Heart left ventricle (tissue), 16 donors: Measurements from ENCODE around the gene VWA8. TPM values are rescaled to one million over a fixed set of nuclear protein-coding genes. Genes with fewer than 3 reads are reported as not detected.

Experiments
- ATAC-seq, 4 donors: fragments of 200-7000 bp; cut with Tn5 transposase; one replicate each; pipeline ENCODE4 v1.9.1; 2020 to 2022; ENCODE audit warnings: moderate library complexity in 4 of 4, mild to moderate bottlenecking in 3 of 4, moderate number of reproducible peaks in 1 of 4
- DNase-seq, 5 donors: peaks; one replicate each; pipeline ENCODE4 v3.0.0-alpha.2; 2020
- H3K27ac ChIP-seq, 12 donors: fragments of 200-600 bp; sonication (generic) in 4 of 12; one replicate each; pipeline versions ENCODE4 v1.5.0 to v1.8.0; 2016 to 2022; ENCODE audit warnings: mild to moderate bottlenecking in 2 of 12
- H3K27me3 ChIP-seq, 9 donors: fragments of 200-600 bp; sonication (generic) in 2 of 9; one replicate each; pipeline versions ENCODE4 v1.5.1 to v1.8.0; 2016 to 2022; ENCODE audit warnings: mild to moderate bottlenecking in 3 of 9
- H3K36me3 ChIP-seq, 9 donors: fragments of 200-600 bp; sonication (generic) in 2 of 9; one replicate each; pipeline versions ENCODE4 v1.5.0 to v1.8.0; 2018 to 2022; ENCODE audit warnings: mild to moderate bottlenecking in 2 of 9
- H3K4me1 ChIP-seq, 12 donors: fragments of 200-600 bp; sonication (generic) in 4 of 12; one replicate each; pipeline versions ENCODE4 v1.5.0 to v1.8.0; 2016 to 2022; ENCODE audit warnings: mild to moderate bottlenecking in 3 of 12
- H3K4me3 ChIP-seq, 12 donors: fragments of 200-600 bp; sonication (generic) in 4 of 12; one replicate each; pipeline versions ENCODE4 v1.5.0 to v1.8.0; 2017 to 2022; ENCODE audit warnings: mild to moderate bottlenecking in 9 of 12, moderate library complexity in 4 of 12
- H3K9me3 ChIP-seq, 12 donors: fragments of 200-600 bp; sonication (generic) in 4 of 12; one replicate each; pipeline versions ENCODE4 v1.5.0 to v1.8.0; 2016 to 2022; ENCODE audit warnings: mild to moderate bottlenecking in 1 of 12
- POLR2A ChIP-seq, 2 donors: fragments of 450-650 bp; IDR thresholded peaks; one replicate each; pipeline ENCODE4 v1.6.1; 2017; ENCODE audit warnings: antibody characterized with exemption in 2 of 2, mild to moderate bottlenecking in 2 of 2, moderate library complexity in 2 of 2
- WGBS, 4 donors: extraction: QIAGEN DNeasy Blood & Tissue Kit in 2 of 4; methylation state at CpG; one replicate each; pipeline versions ENCODE4 v1.1.5 to v1.1.7; 2013 to 2018; 5-methylcytosine and 5-hydroxymethylcytosine counted together
- intact Hi-C, 10 donors: fragments of 100-400 bp; cut with DNase I; formaldehyde crosslinking; loops; one replicate each; pipeline versions ENCODE4 v1.11.1 to v1.14.2; 2022
- polyA plus RNA-seq, 2 donors: library from polyadenylated mRNA; stranded (reverse); fragments of 200-250 nt; gene quantifications; one replicate each; pipeline ENCODE4 v1.2.3, GENCODE V29; 2013
- total RNA-seq, 9 donors: library from RNA; depleted of rRNA in 2 of 9; stranded (reverse); fragments of >200 nt in 2 of 9; fragmentation: NEBNext Ultra II Directional in 3 of 9; extraction: Animal tissue kit (Norgen Biotek cat#: 25700) in 3 of 9; gene quantifications; one replicate each; pipeline versions ENCODE4 v1.1.0 to v1.2.4, GENCODE V29; 2016 to 2023
- TF ChIP-seq, protein P1 (sequence below), 12 donors: fragments of 200-600 bp; sonication (generic) in 4 of 12; IDR thresholded peaks; one replicate each; pipeline versions ENCODE4 v1.5.0 to v1.8.0; 2018 to 2022; ENCODE audit warnings: antibody characterized with exemption in 12 of 12, mild to moderate bottlenecking in 5 of 12
- donor health status: ischemic (EF 13 %, LVEDD 7.1; RV severe dilation, severe dysfunction).
- donor health status: healthy with polysubstance abuse.
- donor health status: DM: no; HTN: yes; CAD: no.
- donor health status: DM: no; HTN: no; CAD: no.
- donor health status: ischemic (EF 25% LVEDD 6.9; RV normal size, moderate dysfunction).
- donor health status: ischemic (EF 25% LVEDD 5.7; RV mildly dilated, moderate dysfunction).
- donor health status: healthy.
- donor health status: DM: yes; HTN: yes; CAD: no.
- donor health status: ischemic (EF 35%, LVEDD 5.7; RV mildly dilated, moderate dysfunction).
- donor health status: nonischemic (EF 11% LVEDD 7.7; RV severe dilation, severe dysfunction).
- donor health status: DM: yes; HTN: yes; CAD: no.
- donor health status: PGD.
- donor health status: ischemic (EF 29% LVEDD 5.4; RV normal size, mild dysfunction).
- donor health status: nonischemic (EF 23%, LVEDD 6.1; RV moderate dilation, normal function).

VWA8 gene
- total and polyA plus RNA-seq, 11 donors, result 12.1 to 64.1 (median 41.8) TPM

- ATAC-seq, result peak in 1 of 4 donors; percentile 11
- intact Hi-C loops, result loop anchor here in 1 of 10 donors (10.0 kb wide), 1 partner anchor 180 kb away; no protein-coding TSS in a partner anchor
- H3K4me1 ChIP-seq, result peaks cover 0 to 46% (median 35%) of the 10 kb centered on the region in 12 donors
- TF ChIP-seq POLR2A (IDR thresholded peaks at IDR 0.05), result no peak
- TF ChIP-seq, protein P1, sequence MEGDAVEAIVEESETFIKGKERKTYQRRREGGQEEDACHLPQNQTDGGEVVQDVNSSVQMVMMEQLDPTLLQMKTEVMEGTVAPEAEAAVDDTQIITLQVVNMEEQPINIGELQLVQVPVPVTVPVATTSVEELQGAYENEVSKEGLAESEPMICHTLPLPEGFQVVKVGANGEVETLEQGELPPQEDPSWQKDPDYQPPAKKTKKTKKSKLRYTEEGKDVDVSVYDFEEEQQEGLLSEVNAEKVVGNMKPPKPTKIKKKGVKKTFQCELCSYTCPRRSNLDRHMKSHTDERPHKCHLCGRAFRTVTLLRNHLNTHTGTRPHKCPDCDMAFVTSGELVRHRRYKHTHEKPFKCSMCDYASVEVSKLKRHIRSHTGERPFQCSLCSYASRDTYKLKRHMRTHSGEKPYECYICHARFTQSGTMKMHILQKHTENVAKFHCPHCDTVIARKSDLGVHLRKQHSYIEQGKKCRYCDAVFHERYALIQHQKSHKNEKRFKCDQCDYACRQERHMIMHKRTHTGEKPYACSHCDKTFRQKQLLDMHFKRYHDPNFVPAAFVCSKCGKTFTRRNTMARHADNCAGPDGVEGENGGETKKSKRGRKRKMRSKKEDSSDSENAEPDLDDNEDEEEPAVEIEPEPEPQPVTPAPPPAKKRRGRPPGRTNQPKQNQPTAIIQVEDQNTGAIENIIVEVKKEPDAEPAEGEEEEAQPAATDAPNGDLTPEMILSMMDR (IDR thresholded peaks at IDR 0.05), result no peak
- H3K36me3 ChIP-seq, result peaks cover 0 to 31% (median 8%) of the 10 kb centered on the region in 9 donors
- no peak overlapping the region for H3K4me3 ChIP-seq
- H3K9me3 ChIP-seq, result no peaks in the 10 kb centered on the region
- WGBS, 4 donors, result 37 to 66% (median 55%) methylated on average over 3 of the region's 3 CpGs
- no peaks in the 10 kb centered on the region for H3K27me3 ChIP-seq
- DNase-seq, result no peak
- peak overlapping the region in 1 of 12 donors; percentile 24 for H3K27ac ChIP-seq
Observed at GRCh38 chr13:41565216-41565615, 395.7 kb downstream of the VWA8 start.

GRCh38 chr13:41563984-41564365 lies 396.9 kb downstream of the VWA8 start:
- Histone ChIP-seq H3K27ac (peak overlapping the region in 6 of 12 donors; percentile 3 to 47 (median 24)), H3K36me3 (peaks cover 0 to 23% (median 8%) of the 10 kb centered on the region in 9 donors), H3K27me3 (no peaks in the 10 kb centered on the region), H3K4me1 (peaks cover 0 to 40% (median 31%) of the 10 kb centered on the region in 12 donors), H3K4me3 (no peak overlapping the region), H3K9me3 (no peaks in the 10 kb centered on the region)
- intact Hi-C loops, result loop anchor here in 1 of 10 donors (10.0 kb wide), 1 partner anchor 179 kb away; no protein-coding TSS in a partner anchor
- WGBS, 4 donors, result 15 to 39% (median 34%) methylated on average over 2 of the region's 2 CpGs
- TF ChIP-seq POLR2A (IDR thresholded peaks at IDR 0.05), result no peak
- TF ChIP-seq, protein P1 (IDR thresholded peaks at IDR 0.05), result no peak
- DNase-seq (no peak), ATAC-seq (no peak)

- peak overlapping the region in 9 of 12 donors; percentile 3 to 60 (median 25) for H3K27ac ChIP-seq
- TF ChIP-seq, protein P1 (IDR thresholded peaks at IDR 0.05), result no peak
- no peak for TF ChIP-seq POLR2A (IDR thresholded peaks at IDR 0.05)
- no peaks in the 10 kb centered on the region for H3K27me3 ChIP-seq
- intact Hi-C loops, result loop anchor here in 1 of 10 donors (10.0 kb wide), 1 partner anchor 179 kb away; no protein-coding TSS in a partner anchor
- 64 to 83% (median 74%) methylated on average over 7 of the region's 7 CpGs for WGBS, 4 donors
- no peaks in the 10 kb centered on the region for H3K9me3 ChIP-seq
- ATAC-seq (no peak), DNase-seq (no peak)
- H3K4me3 ChIP-seq, result no peak overlapping the region
- peaks cover 0 to 40% (median 31%) of the 10 kb centered on the region in 12 donors for H3K4me1 ChIP-seq
- H3K36me3 ChIP-seq, result peaks cover 0 to 23% (median 8%) of the 10 kb centered on the region in 9 donors
Observed at GRCh38 chr13:41563341-41563983, 397.4 kb downstream of the VWA8 start.

DNA sequence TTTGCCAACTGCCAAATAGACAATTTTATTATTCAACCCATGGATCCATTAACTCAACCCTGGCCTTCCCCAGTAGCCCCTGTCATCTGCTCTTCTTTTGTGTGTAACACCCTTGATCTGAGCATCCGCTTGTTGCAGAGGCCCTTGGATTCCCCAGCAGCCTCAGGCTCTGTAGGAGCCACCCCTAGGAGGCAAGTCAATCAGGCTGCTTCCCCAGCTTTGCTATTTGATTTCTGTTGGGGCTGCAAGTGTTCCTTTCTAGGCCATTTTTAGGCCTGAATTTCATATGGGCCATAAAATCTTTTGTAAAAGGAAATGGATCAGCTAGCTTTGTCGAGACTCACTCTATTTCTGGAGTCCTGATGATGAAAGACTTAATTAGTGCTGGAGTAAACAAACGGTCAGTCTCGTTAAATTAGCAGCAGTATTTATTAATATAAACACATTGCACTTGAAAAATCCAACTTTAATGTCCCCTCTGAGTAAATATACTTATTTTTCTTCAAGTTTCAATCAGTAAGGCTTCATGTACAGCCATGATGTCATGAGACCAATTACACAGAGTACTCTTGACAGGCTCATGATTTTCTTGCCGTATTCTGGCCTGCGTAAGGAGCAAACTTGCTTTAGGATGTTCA lies 398.2 kb downstream of the VWA8 start:
- no peak overlapping the region for H3K4me3 ChIP-seq
- H3K36me3 ChIP-seq, result peaks cover 0 to 16% (median 5%) of the 10 kb centered on the region in 9 donors
- TF ChIP-seq POLR2A (IDR thresholded peaks at IDR 0.05), result no peak
- TF ChIP-seq, protein P1 (IDR thresholded peaks at IDR 0.05), result no peak
- no peaks in the 10 kb centered on the region for H3K9me3 ChIP-seq
- peaks cover 0 to 40% (median 31%) of the 10 kb centered on the region in 12 donors for H3K4me1 ChIP-seq
- WGBS, 4 donors, result 76 to 80% (median 78%) methylated on average over 6 of the region's 6 CpGs
- peak overlapping the region in 6 of 12 donors; percentile 8 to 60 (median 28) for H3K27ac ChIP-seq
- intact Hi-C loops, result loop anchor here in 1 of 10 donors (10.0 kb wide), 1 partner anchor 178 kb away; no protein-coding TSS in a partner anchor
- H3K27me3 ChIP-seq, result no peaks in the 10 kb centered on the region
- DNase-seq (no peak), ATAC-seq (peak in 1 of 4 donors; percentile 18)
